Fibroblast of the conjunctiva (primary cell): ENCODE results near the gene MTFP1.
"Not testable (repeated sequence)": the region's sequence is repeated elsewhere in the genome, so short reads cannot be mapped to it uniquely, and the experiment has no call there.

ENCODE experiments used
- DNase-seq: peaks from one replicate; pipeline ENCODE4 v3.0.0-alpha.2; 2010; ENCODE audit warnings: low read depth

The MTFP1 gene

GRCh38 chr22:30426388-30427353 is 1.1 kb downstream of the MTFP1 start:
- DNase-seq = peak; percentile 64

GRCh38 chr22:30427871-30428270 is 2.3 kb downstream of the MTFP1 start:
- no peak for DNase-seq

GRCh38 chr22:30429887-30430286 is 4.3 kb downstream of the MTFP1 start:
- no peak for DNase-seq

GRCh38 chr22:30430933-30431332 is 5.4 kb downstream of the MTFP1 start:
- no peak for DNase-seq

GRCh38 chr22:30432096-30432495 is 6.5 kb downstream of the MTFP1 start:
- DNase-seq = no peak

- no peak for DNase-seq
Observed at GRCh38 chr22:30432520-30432919, 7.0 kb downstream of the MTFP1 start.

- no peak for DNase-seq
Observed at GRCh38 chr22:30433227-30433626, 7.7 kb downstream of the MTFP1 start.

- no peak for DNase-seq
Observed at GRCh38 chr22:30433773-30434172, 8.2 kb downstream of the MTFP1 start.

- DNase-seq = no peak
Observed at GRCh38 chr22:30434843-30435242, 9.3 kb downstream of the MTFP1 start.

- no peak for DNase-seq
Observed at GRCh38 chr22:30435674-30436126, 10.1 kb downstream of the MTFP1 start.

GRCh38 chr22:30436196-30436595 is 10.6 kb downstream of the MTFP1 start:
- no peak for DNase-seq

GRCh38 chr22:30438559-30438958 is 13.0 kb downstream of the MTFP1 start:
- DNase-seq = no peak

GRCh38 chr22:30439226-30439625 is 13.7 kb downstream of the MTFP1 start:
- DNase-seq = no peak

- no peak for DNase-seq
Observed at GRCh38 chr22:30439836-30440235, 14.3 kb downstream of the MTFP1 start.

GRCh38 chr22:30441088-30441487 is 15.5 kb downstream of the MTFP1 start:
- no peak for DNase-seq

- no peak for DNase-seq
Observed at GRCh38 chr22:30444632-30445437, 19.3 kb downstream of the MTFP1 start.

GRCh38 chr22:30445438-30446145 is 20.0 kb downstream of the MTFP1 start:
- DNase-seq = no peak

GRCh38 chr22:30447656-30448055 is 22.1 kb downstream of the MTFP1 start:
- DNase-seq = no peak

- not testable (repeated sequence) for DNase-seq
Observed at GRCh38 chr22:30451488-30451887, 25.9 kb downstream of the MTFP1 start.

- no peak for DNase-seq
Observed at GRCh38 chr22:30452861-30453260, 27.3 kb downstream of the MTFP1 start.

GRCh38 chr22:30453731-30454510 is 28.4 kb downstream of the MTFP1 start:
- no peak for DNase-seq
